Measurements from ENCODE around the gene MINDY4. TPM values are rescaled to one million over a fixed set of nuclear protein-coding genes. Genes with fewer than 3 reads are reported as not detected.

Gene MINDY4
- total and polyA plus RNA-seq, 10 of the 15 experiments (the other 5 are each of a cell fraction or from before 2014, with no cell fraction given), result 0.10 to 0.90 (median 0.40) TPM

GRCh38 chr7:30799976-30800661, 28.9 kb downstream of the MINDY4 start (continued):
- TF ChIP-seq USF1 (IDR thresholded peaks at IDR 0.05; ENCODE audit: borderline replicate concordance, extremely low read length, insufficient read depth, low read depth, low read length) (no peak), ZNF207 (IDR thresholded peaks at IDR 0.05; ENCODE audit: borderline replicate concordance) (no peak), PML (IDR thresholded peaks at IDR 0.05; ENCODE audit: low read length) (no peak), ZSCAN29 (IDR thresholded peaks at IDR 0.05) (no peak), JUND (IDR thresholded peaks at IDR 0.05; ENCODE audit: low read depth, low read length) (no peak), NFIC (IDR thresholded peaks at IDR 0.05; ENCODE audit: low read depth, low read length) (0 out of 2 replicates have a peak, but pooled peaks have one; percentile 14), HDGF (IDR thresholded peaks at IDR 0.05) (no peak), TCF3 (IDR thresholded peaks at IDR 0.05; ENCODE audit: borderline replicate concordance, insufficient read depth, low read depth, low read length) (0 out of 2 replicates have a peak, but pooled peaks have one; percentile 58), TCF12 (IDR thresholded peaks at IDR 0.05; ENCODE audit: low read depth, low read length) (0 out of 2 replicates have a peak, but pooled peaks have one; percentile 56), SMARCA5 (IDR thresholded peaks at IDR 0.05) (0 out of 2 replicates have a peak, but pooled peaks have one; percentile 25), ZBTB33 (IDR thresholded peaks at IDR 0.05) (no peak), NR2F1 (conservative IDR thresholded peaks at IDR 0.05) (no peak), ELK1 (IDR thresholded peaks at IDR 0.05; ENCODE audit: low read depth, low read length) (no peak), YY1 (IDR thresholded peaks at IDR 0.05; ENCODE audit: low read depth, low read length) (no peak), REST (IDR thresholded peaks at IDR 0.05; ENCODE audit: low read depth, low read length) (no peak), POLR2A (IDR thresholded peaks at IDR 0.05; ENCODE audit: low read depth, low read length) (no peak), PAX8 (IDR thresholded peaks at IDR 0.05) (no peak), RB1 (IDR thresholded peaks at IDR 0.05; ENCODE audit: borderline replicate concordance) (no peak), FOXM1 (IDR thresholded peaks at IDR 0.05; ENCODE audit: low read depth, low read length) (no peak), ATF2 (IDR thresholded peaks at IDR 0.05; ENCODE audit: low read length) (no peak)
